ENCODE measurements around the gene TAPT1.

TAPT1 gene

GRCh38 chr4:16203083-16203482 lies 23.2 kb downstream of the TAPT1 start:
- H3K9me3 ChIP-seq: no peaks in the 10 kb centered on the region
- no peak for TF ChIP-seq CTCF (IDR thresholded peaks at IDR 0.05)
- H3K4me3 ChIP-seq (ENCODE audit: low read depth in 1 of 2, low read length in 1 of 2): no peak overlapping the region
- H3K36me3 ChIP-seq: peaks cover 5% of the 10 kb centered on the region
- H3K27me3 ChIP-seq: no peaks in the 10 kb centered on the region
- peaks cover 11 to 37% of the 10 kb centered on the region in 2 experiments for H3K4me1 ChIP-seq (ENCODE audit: control insufficient read depth in 1 of 2, insufficient read depth in 1 of 2, low read depth in 1 of 2, low read length in 1 of 2)
- H3K27ac ChIP-seq: peak overlapping the region; percentile 63

GRCh38 chr4:16202598-16202997 lies 23.7 kb downstream of the TAPT1 start:
- H3K4me3 ChIP-seq (ENCODE audit: low read depth in 1 of 2, low read length in 1 of 2): no peak overlapping the region
- peaks cover 5% of the 10 kb centered on the region for H3K36me3 ChIP-seq
- no peaks in the 10 kb centered on the region for H3K9me3 ChIP-seq
- H3K4me1 ChIP-seq (ENCODE audit: control insufficient read depth in 1 of 2, insufficient read depth in 1 of 2, low read depth in 1 of 2, low read length in 1 of 2): peaks cover 11 to 37% of the 10 kb centered on the region in 2 experiments
- H3K27me3 ChIP-seq: no peaks in the 10 kb centered on the region
- no peak for TF ChIP-seq CTCF (IDR thresholded peaks at IDR 0.05)
- peak overlapping the region; percentile 63 for H3K27ac ChIP-seq

GRCh38 chr4:16199093-16199492 lies 27.2 kb downstream of the TAPT1 start:
- Histone ChIP-seq H3K4me3 (ENCODE audit: low read depth in 1 of 2, low read length in 1 of 2) (no peak overlapping the region), H3K27me3 (no peaks in the 10 kb centered on the region), H3K27ac (no peak overlapping the region), H3K9me3 (no peaks in the 10 kb centered on the region), H3K4me1 (ENCODE audit: control insufficient read depth in 1 of 2, insufficient read depth in 1 of 2, low read depth in 1 of 2, low read length in 1 of 2) (peaks cover 21 to 39% of the 10 kb centered on the region in 2 experiments), H3K36me3 (peaks cover 5% of the 10 kb centered on the region)
- no peak for TF ChIP-seq CTCF (IDR thresholded peaks at IDR 0.05)

- Histone ChIP-seq H3K4me3 (ENCODE audit: low read depth in 1 of 2, low read length in 1 of 2) (no peak overlapping the region), H3K36me3 (peaks cover 5% of the 10 kb centered on the region), H3K9me3 (no peaks in the 10 kb centered on the region), H3K27me3 (no peaks in the 10 kb centered on the region), H3K27ac (no peak overlapping the region), H3K4me1 (ENCODE audit: control insufficient read depth in 1 of 2, insufficient read depth in 1 of 2, low read depth in 1 of 2, low read length in 1 of 2) (peaks cover 15 to 38% of the 10 kb centered on the region in 2 experiments)
- TF ChIP-seq CTCF (IDR thresholded peaks at IDR 0.05): no peak
These were observed 28.2 kb downstream of the TAPT1 start for GRCh38 chr4:16197876-16198665.

- H3K9me3 ChIP-seq: no peaks in the 10 kb centered on the region
- peak overlapping the region; percentile 62 for H3K27ac ChIP-seq
- peaks cover 5% of the 10 kb centered on the region for H3K36me3 ChIP-seq
- peaks cover 26 to 45% of the 10 kb centered on the region in 2 experiments for H3K4me1 ChIP-seq (ENCODE audit: control insufficient read depth in 1 of 2, insufficient read depth in 1 of 2, low read depth in 1 of 2, low read length in 1 of 2)
- H3K4me3 ChIP-seq (ENCODE audit: low read depth in 1 of 2, low read length in 1 of 2): no peak overlapping the region
- no peaks in the 10 kb centered on the region for H3K27me3 ChIP-seq
- no peak for TF ChIP-seq CTCF (IDR thresholded peaks at IDR 0.05)
These were observed 29.5 kb downstream of the TAPT1 start for GRCh38 chr4:16196482-16197393.
